ENCODE measurements around the gene AGO3. TPM values are rescaled to one million over a fixed set of nuclear protein-coding genes. Genes with fewer than 3 reads are reported as not detected.

AGO3 gene
- total RNA-seq, 1 experiment from 2014 or later: 18.4 TPM

GRCh38 chr1:36083635-36084496 lies 153.0 kb downstream of the AGO3 start, which contains the start of gene TEKT2:
TSS of gene TEKT2 (plus strand) at chr1:36084094. CDS start at chr1:36084922, 828 bp downstream.
- peak; percentile 69 for DNase-seq (ENCODE audit: low read depth)

DNA sequence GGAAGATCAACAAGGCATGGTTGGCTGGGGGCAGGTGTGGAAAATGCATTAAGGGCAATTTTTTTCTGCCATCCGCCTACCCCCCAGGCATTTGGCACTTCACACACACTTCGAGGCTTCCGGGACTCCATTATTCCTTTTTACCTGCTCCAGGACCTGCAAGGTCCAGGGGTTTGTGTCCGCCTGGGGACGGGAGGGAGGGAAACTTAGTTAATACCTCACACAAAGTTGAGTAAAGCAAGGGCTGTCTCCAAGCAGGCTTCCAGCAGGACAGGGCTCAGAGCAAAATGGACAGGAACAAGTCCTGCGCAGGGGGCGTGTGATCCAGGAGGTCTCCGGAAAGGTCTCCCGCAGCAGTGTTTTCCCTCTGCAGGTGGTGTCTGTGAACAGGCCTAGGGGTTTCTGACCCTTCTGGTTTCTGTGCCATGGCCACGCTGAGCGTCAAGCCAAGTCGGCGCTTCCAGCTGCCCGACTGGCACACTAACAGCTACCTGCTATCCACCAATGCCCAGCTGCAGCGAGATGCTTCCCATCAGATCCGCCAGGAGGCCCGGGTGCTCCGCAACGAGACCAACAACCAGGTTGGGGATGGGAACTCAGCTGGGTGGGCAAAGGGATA lies 153.7 kb downstream of the AGO3 start:
- DNase-seq (ENCODE audit: low read depth): no peak

DNA sequence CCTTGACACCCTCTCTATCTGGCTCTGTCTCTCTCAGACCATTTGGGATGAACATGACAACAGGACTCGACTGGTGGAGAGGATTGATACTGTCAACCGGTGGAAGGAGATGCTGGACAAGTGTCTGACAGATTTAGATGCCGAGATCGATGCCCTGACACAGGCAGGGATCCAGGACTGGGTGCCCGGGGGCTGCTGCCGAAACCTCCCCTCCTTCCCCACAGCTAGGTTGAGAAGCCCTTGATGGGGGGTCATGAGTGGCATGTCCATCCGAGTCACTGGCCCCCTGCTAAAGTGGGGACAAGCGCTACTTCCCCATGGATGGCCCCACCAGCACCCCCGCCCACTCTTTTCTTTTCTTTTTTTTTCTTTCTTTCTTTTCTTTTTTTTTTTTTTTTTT lies 154.2 kb downstream of the AGO3 start:
- no peak for DNase-seq (ENCODE audit: low read depth)

- DNase-seq (ENCODE audit: low read depth): no peak
Measured at GRCh38 chr1:36085686-36086526, 155.0 kb downstream of the AGO3 start.

GRCh38 chr1:36086529-36087232 lies 155.8 kb downstream of the AGO3 start:
- no peak for DNase-seq (ENCODE audit: low read depth)

DNA sequence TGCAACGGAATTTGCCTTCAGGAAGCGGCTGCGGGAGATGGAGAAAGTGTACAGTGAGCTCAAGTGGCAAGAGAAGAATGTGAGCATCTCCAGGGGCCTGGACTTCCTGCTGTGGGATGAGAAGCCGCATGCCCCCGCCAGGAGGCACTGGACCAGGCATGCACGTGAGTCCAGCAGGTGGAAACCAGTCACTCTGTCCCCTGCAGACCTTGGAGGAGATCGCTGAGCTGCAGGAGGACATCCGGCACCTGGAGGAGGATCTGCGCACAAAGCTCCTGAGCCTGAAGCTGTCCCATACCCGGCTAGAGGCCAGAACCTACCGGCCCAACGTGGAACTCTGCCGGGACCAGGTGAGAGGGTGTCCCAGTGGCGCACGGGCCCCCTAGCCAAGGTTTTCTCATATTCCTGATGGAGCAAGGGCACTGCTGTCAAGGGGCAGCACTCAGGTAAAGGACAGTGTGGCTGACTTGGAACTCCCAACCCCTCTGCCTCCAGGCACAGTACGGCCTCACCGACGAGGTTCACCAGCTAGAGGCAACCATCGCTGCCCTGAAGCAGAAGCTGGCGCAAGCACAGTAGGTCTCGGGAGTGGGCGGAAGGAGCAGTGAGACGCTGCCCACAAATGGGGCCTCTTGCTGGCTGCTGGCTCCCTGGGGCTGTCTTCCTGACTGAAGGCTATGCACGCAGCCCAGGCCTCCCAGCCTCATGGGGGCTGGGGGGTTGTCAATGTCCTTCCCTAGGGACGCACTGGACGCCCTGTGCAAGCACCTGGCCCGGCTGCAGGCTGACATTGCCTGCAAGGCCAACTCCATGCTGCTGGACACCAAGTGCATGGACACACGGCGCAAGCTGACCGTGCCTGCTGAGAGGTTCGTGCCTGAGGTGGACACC lies 156.6 kb downstream of the AGO3 start:
- DNase-seq (ENCODE audit: low read depth): no peak

- no peak for DNase-seq (ENCODE audit: low read depth)
Measured at GRCh38 chr1:36088265-36088576, 157.3 kb downstream of the AGO3 start.

GRCh38 chr1:36088577-36089392 lies 157.9 kb downstream of the AGO3 start, which contains the start of gene ADPRS:
TSS of gene ADPRS (plus strand) at chr1:36088892. CDS start at chr1:36088905, 13 bp downstream.
- peak; percentile 94 for DNase-seq (ENCODE audit: low read depth)

- DNase-seq (ENCODE audit: low read depth): peak; percentile 72
Measured at GRCh38 chr1:36089393-36090121, 158.7 kb downstream of the AGO3 start.

GRCh38 chr1:36091141-36091540 lies 160.2 kb downstream of the AGO3 start:
- DNase-seq (ENCODE audit: low read depth): no peak

- no peak for DNase-seq (ENCODE audit: low read depth)
Measured at GRCh38 chr1:36091698-36092097, 160.8 kb downstream of the AGO3 start.

- DNase-seq (ENCODE audit: low read depth): no peak
Measured at GRCh38 chr1:36092166-36092797, 161.4 kb downstream of the AGO3 start.

- no peak for DNase-seq (ENCODE audit: low read depth)
Measured at GRCh38 chr1:36092798-36093185, 161.9 kb downstream of the AGO3 start.

GRCh38 chr1:36093226-36093625 lies 162.3 kb downstream of the AGO3 start:
- no peak for DNase-seq (ENCODE audit: low read depth)

DNA sequence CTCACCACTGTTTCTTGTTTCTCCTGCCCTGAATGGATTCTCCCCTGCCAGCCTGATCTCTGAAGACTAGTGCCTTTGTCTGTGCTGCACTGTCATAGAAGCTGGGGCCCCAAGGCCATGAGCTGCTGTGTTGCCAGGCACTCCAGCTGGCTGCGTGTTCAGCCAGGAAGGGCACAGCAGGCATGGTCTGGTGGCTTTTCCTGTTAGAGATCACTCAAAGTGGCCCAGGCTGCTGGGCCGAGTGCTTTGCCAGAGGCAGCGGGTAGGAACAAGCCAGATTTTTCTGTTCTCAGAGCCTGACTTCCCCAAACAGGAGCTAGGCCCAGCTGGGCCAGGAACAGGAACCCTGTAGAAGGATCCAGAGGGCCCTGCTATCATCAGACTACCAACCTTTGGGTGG lies 163.0 kb downstream of the AGO3 start:
- DNase-seq (ENCODE audit: low read depth): no peak

- DNase-seq (ENCODE audit: low read depth): no peak
Measured at GRCh38 chr1:36094621-36095061, 163.7 kb downstream of the AGO3 start.

GRCh38 chr1:36095760-36096405 lies 165.0 kb downstream of the AGO3 start:
- DNase-seq (ENCODE audit: low read depth): no peak

All from Daoy (cell line).